Stimulated activated naive CD8-positive, alpha-beta T cell treated with anti-CD3 and anti-CD28 coated beads, Interleukin-15, amount 100 ng/mL, for 72 hours (primary cell): ENCODE data around the gene EEPD1.
A peak's percentile ranks its signal among the peaks of the same experiment; 100 is the strongest.
"Not testable (repeated sequence)": the region's sequence is repeated elsewhere in the genome, so short reads cannot be mapped to it uniquely, and the experiment has no call there.

ENCODE experiments used
- ATAC-seq: fragments of 150-1000 bp; cut with Tn5 transposase; 2 replicates; pipeline ENCODE4 v1.10.0; 2021; ENCODE audit warnings: mild to moderate bottlenecking, moderate library complexity
- DNase-seq, 2 donors: peaks; one replicate each; pipeline ENCODE4 v3.0.0; 2021 to 2022
- H3K27ac Mint-ChIP-seq, 2 donors: one replicate each; pipeline ENCODE4 v1.8.0; 2022; ENCODE audit warnings: mild to moderate bottlenecking in 2 of 2, mixed read lengths in 2 of 2, moderate library complexity in 2 of 2
- H3K27me3 Mint-ChIP-seq: one replicate; pipeline ENCODE4 v1.8.0; 2022; ENCODE audit warnings: mixed read lengths
- H3K4me1 Mint-ChIP-seq: one replicate; pipeline ENCODE4 v1.8.0; 2022; ENCODE audit warnings: mild to moderate bottlenecking, mixed read lengths
- H3K4me3 Mint-ChIP-seq, 2 donors: one replicate each; pipeline ENCODE4 v1.8.0; 2022; ENCODE audit warnings: mild to moderate bottlenecking in 2 of 2, mixed read lengths in 2 of 2, moderate library complexity in 1 of 2
- H3K9me3 Mint-ChIP-seq, 2 donors: one replicate each; pipeline ENCODE4 v1.8.0; 2022; ENCODE audit warnings: mixed read lengths in 2 of 2

EEPD1 gene

DNA sequence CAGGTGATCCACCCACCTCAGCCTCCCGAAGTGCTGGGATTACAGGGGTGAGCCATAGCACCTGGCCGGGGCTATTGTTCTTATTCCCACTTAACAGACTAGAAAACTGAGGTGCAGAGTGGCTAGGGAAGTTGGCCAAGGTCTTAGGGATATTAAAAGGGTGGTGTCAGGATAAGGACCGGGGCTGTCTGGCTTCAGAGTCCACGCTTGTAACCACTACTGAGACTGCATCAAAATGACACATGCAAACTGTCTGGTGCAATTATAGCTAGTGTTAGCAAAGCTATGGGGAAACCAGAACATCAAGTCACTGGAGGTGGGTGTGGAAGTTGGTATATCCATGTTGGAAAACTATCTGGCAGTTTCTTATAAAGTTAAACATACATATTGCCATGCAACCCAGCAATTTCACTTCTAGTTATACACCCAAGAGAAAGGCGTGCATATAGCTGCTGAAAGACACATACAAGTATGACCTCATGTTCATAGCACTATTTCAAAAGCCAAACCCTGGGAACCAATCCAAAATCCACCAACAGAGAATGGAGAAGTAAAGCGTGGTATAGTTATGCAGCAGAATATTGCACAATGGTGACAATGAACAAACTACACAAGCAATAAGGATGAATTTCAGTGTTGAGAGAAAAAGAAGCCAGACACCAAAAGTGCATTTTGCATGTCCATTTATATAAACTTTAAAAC lies 33.9 kb upstream of the EEPD1 start:
- Mint-ChIP-seq H3K27ac (no peak overlapping the region), H3K4me1 (peaks cover 29% of the 10 kb centered on the region), H3K4me3 (no peak overlapping the region), H3K9me3 (peaks cover 18 to 33% of the 10 kb centered on the region in 2 donors), H3K27me3 (peaks cover 36% of the 10 kb centered on the region)
- ATAC-seq (no peak), DNase-seq (no peak)

DNA sequence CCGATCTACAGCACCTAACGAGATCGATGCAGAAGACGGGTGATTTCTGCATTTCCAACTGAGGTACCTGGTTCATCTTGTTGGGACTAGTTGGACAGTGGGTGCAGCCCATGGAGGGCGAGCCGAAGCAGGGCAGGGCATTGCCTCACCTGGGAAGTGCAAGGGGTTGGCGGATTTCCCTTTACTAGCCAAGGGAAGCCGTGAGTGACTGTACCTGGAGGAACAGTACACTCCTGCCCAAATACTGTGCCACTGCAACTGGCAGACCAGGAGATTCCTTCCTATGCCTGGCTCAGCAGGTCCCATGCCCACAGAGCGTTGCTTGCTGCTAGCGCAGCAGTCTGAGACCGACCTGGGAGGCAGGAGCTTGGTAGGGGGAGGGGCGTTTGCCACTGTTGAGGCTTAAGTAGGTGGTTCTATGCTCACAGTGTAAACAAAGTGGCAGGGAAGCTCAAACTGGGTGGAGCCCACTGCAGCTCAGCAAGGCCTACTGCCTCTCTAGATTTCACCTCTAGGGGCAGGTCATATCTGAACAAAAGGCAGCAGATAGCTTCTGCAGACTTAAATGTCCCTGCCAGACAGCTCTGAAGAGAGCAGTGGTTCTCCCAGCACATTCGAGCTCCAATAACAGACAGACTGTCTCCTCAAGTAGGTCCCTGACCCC lies 32.9 kb upstream of the EEPD1 start:
- not testable (repeated sequence) for DNase-seq, ATAC-seq, H3K27ac Mint-ChIP-seq, H3K4me3 Mint-ChIP-seq
- peaks cover 32% of the 10 kb centered on the region for H3K27me3 Mint-ChIP-seq
- H3K9me3 Mint-ChIP-seq = peaks cover 18 to 33% of the 10 kb centered on the region in 2 donors
- peaks cover 23% of the 10 kb centered on the region for H3K4me1 Mint-ChIP-seq

GRCh38 chr7:36125630-36126029 lies 27.4 kb upstream of the EEPD1 start:
- H3K27me3 Mint-ChIP-seq = peaks cover 10% of the 10 kb centered on the region
- DNase-seq, H3K4me1 Mint-ChIP-seq, H3K4me3 Mint-ChIP-seq, ATAC-seq, H3K27ac Mint-ChIP-seq: not testable (repeated sequence)
- peaks cover 18 to 31% of the 10 kb centered on the region in 2 donors for H3K9me3 Mint-ChIP-seq

- Mint-ChIP-seq H3K9me3 (peaks cover 9 to 18% of the 10 kb centered on the region in 2 donors), H3K4me3 (no peak overlapping the region), H3K27ac (no peak overlapping the region), H3K27me3 (peaks cover 10% of the 10 kb centered on the region), H3K4me1 (no peaks in the 10 kb centered on the region)
- ATAC-seq (no peak), DNase-seq (no peak)
Observed at GRCh38 chr7:36127075-36127740, 25.8 kb upstream of the EEPD1 start.

DNA sequence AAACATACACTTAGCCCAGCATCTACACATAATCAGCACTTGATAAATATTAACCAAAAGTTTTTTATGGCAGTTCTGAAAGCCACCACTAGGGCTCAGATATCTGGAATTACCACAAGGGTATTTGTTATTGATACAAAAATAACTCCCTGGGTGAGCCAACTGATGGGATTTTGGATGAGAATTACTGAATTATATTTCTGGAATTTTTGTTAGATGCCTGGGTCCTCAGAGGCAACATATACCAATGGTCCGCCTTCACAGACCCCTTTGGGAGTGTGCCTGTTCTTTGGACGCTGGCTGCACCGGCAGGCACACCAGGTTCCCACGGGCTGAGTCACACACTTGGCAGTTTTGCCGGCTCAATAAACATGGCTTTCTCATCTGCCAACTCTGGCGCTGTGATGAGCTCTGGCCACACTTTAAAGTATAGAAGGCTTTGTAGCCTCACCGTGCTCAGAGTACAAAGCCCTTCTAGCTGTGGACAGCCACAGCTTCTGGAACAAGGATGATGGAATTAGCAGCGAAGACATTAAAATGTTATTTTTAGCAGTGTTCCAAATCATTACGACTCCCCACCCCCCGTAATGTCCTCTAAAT lies 24.5 kb upstream of the EEPD1 start:
- DNase-seq = no peak
- Mint-ChIP-seq H3K9me3 (peaks cover 0 to 6% of the 10 kb centered on the region in 2 donors), H3K4me1 (no peaks in the 10 kb centered on the region), H3K27me3 (no peaks in the 10 kb centered on the region), H3K27ac (no peak overlapping the region), H3K4me3 (no peak overlapping the region)
- ATAC-seq = no peak

- Mint-ChIP-seq H3K4me3 (no peak overlapping the region), H3K9me3 (peaks cover 0 to 1% of the 10 kb centered on the region in 2 donors), H3K4me1 (no peaks in the 10 kb centered on the region), H3K27ac (no peak overlapping the region), H3K27me3 (no peaks in the 10 kb centered on the region)
- DNase-seq = no peak
- no peak for ATAC-seq
Observed at GRCh38 chr7:36129048-36129534, 24.0 kb upstream of the EEPD1 start.

GRCh38 chr7:36130236-36130945 lies 22.7 kb upstream of the EEPD1 start:
- Mint-ChIP-seq H3K9me3 (no peaks in the 10 kb centered on the region), H3K27me3 (no peaks in the 10 kb centered on the region), H3K4me1 (no peaks in the 10 kb centered on the region), H3K4me3 (no peak overlapping the region), H3K27ac (no peak overlapping the region)
- no peak for DNase-seq
- no peak for ATAC-seq

GRCh38 chr7:36131026-36131425 lies 22.0 kb upstream of the EEPD1 start:
- H3K4me1 Mint-ChIP-seq = no peaks in the 10 kb centered on the region
- ATAC-seq (no peak), DNase-seq (no peak)
- no peak overlapping the region for H3K4me3 Mint-ChIP-seq
- H3K27ac Mint-ChIP-seq = no peak overlapping the region
- no peaks in the 10 kb centered on the region for H3K27me3 Mint-ChIP-seq
- no peaks in the 10 kb centered on the region for H3K9me3 Mint-ChIP-seq

DNA sequence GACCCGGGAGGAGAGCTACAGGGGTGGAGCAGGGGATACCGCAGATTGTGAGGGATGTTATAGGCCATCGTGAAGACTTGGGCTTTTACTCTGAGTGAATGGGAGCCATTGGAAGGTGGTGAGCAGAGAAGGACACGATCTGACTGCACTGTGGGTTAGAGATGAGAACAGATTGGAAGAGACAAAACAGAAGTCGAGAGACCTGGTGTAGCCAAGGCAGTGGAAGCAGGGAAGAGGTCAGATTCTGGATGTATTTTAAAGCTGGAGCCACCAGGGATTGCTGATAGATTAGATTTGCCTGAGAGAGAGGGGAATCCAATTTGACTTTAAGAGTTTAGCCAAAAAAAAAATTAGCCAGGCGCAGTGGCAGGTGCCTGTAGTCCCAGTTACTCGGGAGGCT lies 21.6 kb upstream of the EEPD1 start:
- no peak overlapping the region for H3K27ac Mint-ChIP-seq
- H3K27me3 Mint-ChIP-seq = no peaks in the 10 kb centered on the region
- no peak for ATAC-seq
- no peak for DNase-seq
- H3K4me3 Mint-ChIP-seq = no peak overlapping the region
- H3K4me1 Mint-ChIP-seq = no peaks in the 10 kb centered on the region
- no peaks in the 10 kb centered on the region for H3K9me3 Mint-ChIP-seq

DNA sequence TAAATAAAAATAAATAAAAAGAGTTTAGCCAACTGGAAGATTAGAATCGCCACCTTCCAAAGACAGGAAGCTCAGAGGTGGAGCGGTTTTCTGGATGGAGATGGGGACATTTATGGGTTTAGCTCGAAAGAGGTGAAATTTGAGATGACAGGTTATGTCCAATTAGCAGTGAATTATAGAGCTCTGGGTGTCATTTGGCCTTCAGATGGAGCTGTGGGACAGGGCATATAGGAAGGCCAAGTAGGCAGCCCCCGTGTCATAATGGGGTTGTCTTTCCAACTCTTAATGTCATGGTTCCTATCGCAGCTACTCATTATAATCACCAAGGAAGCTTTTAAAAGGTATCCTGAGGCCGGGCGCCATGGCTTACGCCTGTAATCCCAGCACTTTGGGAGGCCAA lies 21.0 kb upstream of the EEPD1 start:
- H3K4me3 Mint-ChIP-seq = no peak overlapping the region
- no peak for ATAC-seq

GRCh38 chr7:36135700-36136099 lies 17.4 kb upstream of the EEPD1 start:
- H3K9me3 Mint-ChIP-seq = peaks cover 5 to 7% of the 10 kb centered on the region in 2 donors
- no peaks in the 10 kb centered on the region for H3K4me1 Mint-ChIP-seq
- no peak overlapping the region for H3K4me3 Mint-ChIP-seq
- no peak for ATAC-seq
- no peak for DNase-seq
- H3K27ac Mint-ChIP-seq = peak overlapping the region in 1 of 2 donors; percentile 89
- H3K27me3 Mint-ChIP-seq = no peaks in the 10 kb centered on the region

More for the DNA sequence above, 21.0 kb upstream of the EEPD1 start:
- H3K9me3 Mint-ChIP-seq = no peaks in the 10 kb centered on the region
- DNase-seq = no peak
- no peaks in the 10 kb centered on the region for H3K4me1 Mint-ChIP-seq
- no peaks in the 10 kb centered on the region for H3K27me3 Mint-ChIP-seq
- H3K27ac Mint-ChIP-seq = no peak overlapping the region

DNA sequence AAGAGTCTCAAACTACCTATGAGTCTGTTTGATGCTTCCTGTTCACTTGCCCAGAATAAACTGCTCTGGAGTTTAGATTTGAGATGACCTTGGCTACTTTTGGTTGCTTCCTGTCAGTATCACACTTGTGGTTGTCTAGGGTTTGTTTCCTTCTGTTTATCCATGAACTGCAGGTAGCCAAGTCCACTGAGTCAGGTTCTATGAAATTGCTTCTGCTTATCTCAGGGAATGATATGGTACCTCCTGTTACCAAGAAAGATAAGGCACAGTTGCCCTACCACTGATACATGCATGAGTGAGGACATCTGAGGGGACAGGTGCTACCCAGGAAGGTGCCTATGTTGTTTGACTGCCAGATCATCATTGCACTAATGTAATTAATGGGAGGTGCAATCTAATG lies 15.8 kb upstream of the EEPD1 start:
- DNase-seq (no peak), ATAC-seq (no peak)
- no peaks in the 10 kb centered on the region for H3K4me1 Mint-ChIP-seq
- H3K27me3 Mint-ChIP-seq = no peaks in the 10 kb centered on the region
- peak overlapping the region in 1 of 2 donors; percentile 35 for H3K27ac Mint-ChIP-seq
- no peak overlapping the region for H3K4me3 Mint-ChIP-seq
- H3K9me3 Mint-ChIP-seq = peaks cover 5 to 7% of the 10 kb centered on the region in 2 donors

DNA sequence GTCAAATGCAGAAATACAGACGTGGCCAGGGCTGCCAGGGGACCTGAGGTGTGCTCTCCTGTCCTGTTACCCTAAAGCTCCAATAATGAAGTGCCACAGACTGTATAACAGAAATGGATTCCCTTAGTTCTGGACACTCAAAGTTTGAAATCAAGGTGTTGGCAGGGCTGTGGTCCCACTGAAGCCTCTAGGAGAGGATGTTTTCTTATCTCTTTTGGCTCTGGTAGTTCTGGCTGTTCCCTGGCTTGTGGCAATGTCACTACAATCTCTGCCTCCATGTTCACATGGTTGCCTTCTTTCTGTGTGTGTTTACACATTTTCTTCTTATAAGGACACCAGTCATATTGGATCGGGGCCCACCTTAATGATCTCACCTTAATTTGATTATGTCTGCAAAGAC lies 15.3 kb upstream of the EEPD1 start:
- ATAC-seq (no peak), DNase-seq (no peak)
- Mint-ChIP-seq H3K9me3 (peaks cover 5 to 7% of the 10 kb centered on the region in 2 donors), H3K27me3 (no peaks in the 10 kb centered on the region), H3K4me3 (no peak overlapping the region), H3K4me1 (no peaks in the 10 kb centered on the region), H3K27ac (no peak overlapping the region)

DNA sequence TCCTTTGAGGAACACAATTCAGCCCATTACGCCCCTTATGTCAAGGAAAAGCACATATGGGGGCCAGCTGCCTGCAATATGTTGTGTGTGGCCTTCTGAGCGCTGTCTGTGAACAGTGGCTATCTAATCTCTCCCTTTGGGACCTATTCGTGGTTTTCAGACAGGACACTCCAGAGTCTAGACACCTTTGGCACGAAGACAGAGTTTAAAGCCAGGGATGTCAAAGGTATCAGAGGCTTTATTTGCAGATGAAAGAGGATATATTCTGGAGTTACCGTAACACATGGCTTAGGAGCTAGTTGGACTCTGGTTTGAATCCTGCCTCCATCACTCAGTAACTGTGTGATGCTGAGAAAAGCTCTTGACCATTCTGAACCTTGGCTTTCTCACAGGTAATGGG lies 14.8 kb upstream of the EEPD1 start:
- no peak for ATAC-seq
- H3K4me1 Mint-ChIP-seq = no peaks in the 10 kb centered on the region
- no peak overlapping the region for H3K27ac Mint-ChIP-seq
- H3K4me3 Mint-ChIP-seq = no peak overlapping the region
- H3K9me3 Mint-ChIP-seq = peaks cover 5 to 7% of the 10 kb centered on the region in 2 donors
- H3K27me3 Mint-ChIP-seq = no peaks in the 10 kb centered on the region
- no peak for DNase-seq

- DNase-seq (no peak), ATAC-seq (no peak)
- Mint-ChIP-seq H3K9me3 (peaks cover 5 to 7% of the 10 kb centered on the region in 2 donors), H3K4me3 (no peak overlapping the region), H3K27me3 (no peaks in the 10 kb centered on the region), H3K27ac (no peak overlapping the region), H3K4me1 (no peaks in the 10 kb centered on the region)
Observed at GRCh38 chr7:36141351-36141750, 11.7 kb upstream of the EEPD1 start.
